CD4-positive, alpha-beta T cell (primary cell): ENCODE data around the gene MAN1A2. TPM values are rescaled to one million over a fixed set of nuclear protein-coding genes. Genes with fewer than 3 reads are reported as not detected.

Source experiments
- ATAC-seq: fragments of 200-7000 bp; cut with Tn5 transposase; one replicate; pipeline ENCODE4 v1.10.0; 2022; ENCODE audit warnings: mild to moderate bottlenecking; ENCODE audit not compliant: poor library complexity
- CTCF ChIA-PET: fragments of 350-600 bp; sonication (Branson Sonifier 250); formaldehyde crosslinking; loops from one replicate; lab custom pipeline; 2021; ENCODE audit warnings: antibody characterized with exemption, inconsistent platforms; lab: Charles Lee
- POLR2A ChIA-PET: fragments of 350-600 bp; sonication (Branson Sonifier 250); formaldehyde crosslinking; loops from one replicate; lab custom pipeline; 2021; ENCODE audit warnings: antibody characterized with exemption, inconsistent platforms; lab: Charles Lee
- DNase-seq, 14 experiments: peaks; one replicate each; pipeline ENCODE4 v3.0.0-alpha.2; 2013 to 2020; ENCODE audit warnings: mixed read lengths in 2 of 14
- H3K27ac ChIP-seq, 2 donors: one replicate each; pipeline versions ENCODE4 v1.5.1 to v1.7.0; 2013; ENCODE audit warnings: low read length in 2 of 2, low read depth in 1 of 2, mild to moderate bottlenecking in 1 of 2
- H3K27me3 ChIP-seq, 2 experiments: 1 replicate in 1 of 2; 2 replicates in 1 of 2; pipeline versions ENCODE4 v1.6.1 to v1.7.0; 2013; ENCODE audit warnings: low read length in 2 of 2, control low read depth in 1 of 2, mild to moderate bottlenecking in 1 of 2, moderate library complexity in 1 of 2; ENCODE audit not compliant: insufficient read depth in 2 of 2, control insufficient read depth in 1 of 2
- H3K36me3 ChIP-seq: one replicate; pipeline ENCODE4 v1.6.1; 2013; ENCODE audit warnings: low read length, control low read depth; ENCODE audit not compliant: insufficient read depth
- H3K4me1 ChIP-seq: one replicate; pipeline ENCODE4 v1.6.1; 2013; ENCODE audit warnings: low read length, control low read depth; ENCODE audit not compliant: insufficient read depth
- H3K4me3 ChIP-seq: one replicate; pipeline ENCODE4 v1.5.1; 2013; ENCODE audit warnings: mild to moderate bottlenecking, low read length, moderate library complexity
- H3K9me3 ChIP-seq, 2 experiments: 1 replicate in 1 of 2; 2 replicates in 1 of 2; pipeline versions ENCODE4 v1.6.1 to v1.7.0; 2013; ENCODE audit warnings: low read length in 2 of 2, mild to moderate bottlenecking in 2 of 2, control low read depth in 1 of 2, moderate library complexity in 1 of 2; ENCODE audit not compliant: control insufficient read depth in 1 of 2, insufficient read depth in 1 of 2
- H3K27ac Mint-ChIP-seq: one replicate; pipeline ENCODE4 v1.8.0; 2020; ENCODE audit warnings: mixed read lengths
- H3K27me3 Mint-ChIP-seq: one replicate; pipeline ENCODE4 v1.8.0; 2021; ENCODE audit warnings: mixed read lengths
- H3K36me3 Mint-ChIP-seq: one replicate; pipeline ENCODE4 v1.8.0; 2021; ENCODE audit warnings: low read depth, mixed read lengths
- H3K4me1 Mint-ChIP-seq: one replicate; pipeline ENCODE4 v1.8.0; 2021; ENCODE audit warnings: low read depth, mixed read lengths
- H3K4me3 Mint-ChIP-seq: one replicate; pipeline ENCODE4 v1.8.0; 2020; ENCODE audit warnings: mild to moderate bottlenecking, mixed read lengths
- H3K9me3 Mint-ChIP-seq: one replicate; pipeline ENCODE4 v1.8.0; 2020; ENCODE audit warnings: mixed read lengths
- intact Hi-C, 2 experiments: fragments of 100-400 bp; cut with DNase I in 1 of 2; cut with micrococcal nuclease in 1 of 2; formaldehyde crosslinking; loops; one replicate each; pipeline versions ENCODE4 v1.15.1 to v1.9.0; 2023 to 2025; cut with DNase I, micrococcal nuclease
- total RNA-seq, 174 experiments: library from RNA in 2 of 174; stranded (reverse) in 2 of 174; gene quantifications; one replicate each; pipeline ENCODE4 v1.2.3 and lab custom pipeline; 2021 to 2026
- TF ChIP-seq, protein P1 (sequence below): fragments of 200-600 bp; IDR thresholded peaks from one replicate; pipeline ENCODE4 v1.8.0; 2022; ENCODE audit warnings: antibody characterized with exemption, mild to moderate bottlenecking

The MAN1A2 gene
- total RNA-seq, 2 experiments from 2014 or later, result 45.6 to 49.7 TPM

DNA sequence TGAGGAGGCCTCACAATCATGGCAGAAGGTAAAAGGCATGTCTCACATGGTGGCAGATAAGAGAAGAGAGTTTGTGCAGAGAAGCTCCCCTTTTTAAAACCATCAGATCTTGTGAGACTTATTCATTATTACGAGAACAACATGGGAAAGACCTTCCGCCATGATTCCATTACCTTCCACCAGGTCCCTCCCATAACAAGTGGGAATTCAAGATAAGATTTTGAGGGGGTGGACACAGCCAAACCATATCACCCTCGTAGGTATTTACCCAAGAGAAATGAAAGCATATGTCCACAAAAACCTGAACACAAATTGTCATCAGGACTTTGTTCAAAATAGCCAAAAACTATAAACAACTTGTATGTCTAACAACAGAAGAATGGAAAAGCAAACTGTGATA, 192.7 kb downstream of the MAN1A2 start:
- Histone ChIP-seq H3K4me3 (no peak overlapping the region), H3K27ac (no peak overlapping the region), H3K36me3 (no peaks in the 10 kb centered on the region), H3K27me3 (no peaks in the 10 kb centered on the region), H3K4me1 (no peaks in the 10 kb centered on the region), H3K9me3 (peaks cover 0 to 8% of the 10 kb centered on the region in 2 experiments)
- TF ChIP-seq, protein P1, sequence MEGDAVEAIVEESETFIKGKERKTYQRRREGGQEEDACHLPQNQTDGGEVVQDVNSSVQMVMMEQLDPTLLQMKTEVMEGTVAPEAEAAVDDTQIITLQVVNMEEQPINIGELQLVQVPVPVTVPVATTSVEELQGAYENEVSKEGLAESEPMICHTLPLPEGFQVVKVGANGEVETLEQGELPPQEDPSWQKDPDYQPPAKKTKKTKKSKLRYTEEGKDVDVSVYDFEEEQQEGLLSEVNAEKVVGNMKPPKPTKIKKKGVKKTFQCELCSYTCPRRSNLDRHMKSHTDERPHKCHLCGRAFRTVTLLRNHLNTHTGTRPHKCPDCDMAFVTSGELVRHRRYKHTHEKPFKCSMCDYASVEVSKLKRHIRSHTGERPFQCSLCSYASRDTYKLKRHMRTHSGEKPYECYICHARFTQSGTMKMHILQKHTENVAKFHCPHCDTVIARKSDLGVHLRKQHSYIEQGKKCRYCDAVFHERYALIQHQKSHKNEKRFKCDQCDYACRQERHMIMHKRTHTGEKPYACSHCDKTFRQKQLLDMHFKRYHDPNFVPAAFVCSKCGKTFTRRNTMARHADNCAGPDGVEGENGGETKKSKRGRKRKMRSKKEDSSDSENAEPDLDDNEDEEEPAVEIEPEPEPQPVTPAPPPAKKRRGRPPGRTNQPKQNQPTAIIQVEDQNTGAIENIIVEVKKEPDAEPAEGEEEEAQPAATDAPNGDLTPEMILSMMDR, result no peak
- Mint-ChIP-seq H3K4me1 (no peaks in the 10 kb centered on the region), H3K4me3 (no peak overlapping the region), H3K27me3 (peaks cover 4% of the 10 kb centered on the region), H3K36me3 (no peaks in the 10 kb centered on the region), H3K9me3 (peaks cover 6% of the 10 kb centered on the region), H3K27ac (no peak overlapping the region)
- POLR2A ChIA-PET, result no interaction called here
- DNase-seq, result no peak
- intact Hi-C loops, result no loop called here
- ATAC-seq, result no peak
- CTCF ChIA-PET, result no interaction called here

DNA sequence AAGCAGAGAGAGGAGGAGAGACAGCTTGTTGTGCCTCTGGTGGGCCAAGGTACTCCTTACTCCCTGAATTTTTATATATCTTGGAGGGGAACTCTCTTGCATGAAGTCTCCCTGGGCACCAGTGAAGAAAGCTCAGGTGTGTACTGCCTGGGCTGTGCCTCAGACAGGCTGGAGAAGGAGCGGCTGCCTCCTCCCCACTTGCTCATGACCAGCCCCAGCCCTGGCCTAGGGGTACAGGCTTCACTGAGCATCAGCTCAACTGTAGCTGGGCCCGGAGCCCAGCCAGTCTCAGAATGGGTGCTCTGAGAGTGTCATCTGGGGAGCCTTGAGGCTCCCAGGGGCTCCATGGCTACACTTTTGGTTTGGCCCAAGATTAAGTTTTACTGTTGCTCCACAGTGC, 193.8 kb downstream of the MAN1A2 start:
- Histone ChIP-seq H3K9me3 (peaks cover 0 to 8% of the 10 kb centered on the region in 2 experiments), H3K36me3 (no peaks in the 10 kb centered on the region), H3K4me1 (no peaks in the 10 kb centered on the region), H3K4me3 (no peak overlapping the region), H3K27ac (no peak overlapping the region), H3K27me3 (no peaks in the 10 kb centered on the region)
- Mint-ChIP-seq H3K9me3 (peaks cover 6% of the 10 kb centered on the region), H3K4me1 (no peaks in the 10 kb centered on the region), H3K27me3 (peaks cover 4% of the 10 kb centered on the region), H3K27ac (no peak overlapping the region), H3K4me3 (no peak overlapping the region), H3K36me3 (no peaks in the 10 kb centered on the region)
- POLR2A ChIA-PET, result no interaction called here
- DNase-seq (no peak), ATAC-seq (no peak)
- intact Hi-C loops, result no loop called here
- CTCF ChIA-PET, result no interaction called here
- TF ChIP-seq, protein P1, result no peak

DNA sequence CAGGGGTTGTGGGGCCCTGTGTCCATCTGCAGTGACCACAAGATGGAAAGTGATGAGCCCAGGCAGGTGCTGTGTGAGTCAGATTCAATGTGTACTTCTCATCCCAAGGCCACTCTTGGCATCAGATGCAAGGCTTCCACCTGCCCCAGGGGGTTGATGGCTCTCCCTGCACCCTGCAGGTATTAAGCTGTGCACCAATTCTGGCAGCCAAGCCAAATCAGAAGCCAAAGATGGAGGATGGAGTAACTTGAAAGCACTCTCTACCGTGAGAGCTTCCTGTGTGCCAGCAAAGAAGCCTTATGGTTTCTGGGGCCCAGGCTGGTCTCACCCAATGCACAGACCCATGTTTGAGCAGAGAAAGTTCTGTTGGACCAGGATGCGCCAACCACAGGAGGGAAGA, 194.3 kb downstream of the MAN1A2 start:
- H3K4me3 ChIP-seq, result no peak overlapping the region
- no peak overlapping the region for H3K27ac ChIP-seq
- H3K9me3 Mint-ChIP-seq, result peaks cover 6% of the 10 kb centered on the region
- H3K9me3 ChIP-seq, result peaks cover 0 to 8% of the 10 kb centered on the region in 2 experiments
- H3K27ac Mint-ChIP-seq, result no peak overlapping the region
- no peaks in the 10 kb centered on the region for H3K4me1 Mint-ChIP-seq
- ChIA-PET CTCF (no interaction called here), POLR2A (no interaction called here)
- no peaks in the 10 kb centered on the region for H3K27me3 ChIP-seq
- no peaks in the 10 kb centered on the region for H3K4me1 ChIP-seq
- peaks cover 4% of the 10 kb centered on the region for H3K27me3 Mint-ChIP-seq
- DNase-seq, result no peak
- H3K4me3 Mint-ChIP-seq, result no peak overlapping the region
- intact Hi-C loops, result no loop called here
- ATAC-seq, result no peak
- TF ChIP-seq, protein P1, result no peak
- no peaks in the 10 kb centered on the region for H3K36me3 ChIP-seq
- no peaks in the 10 kb centered on the region for H3K36me3 Mint-ChIP-seq
